HG03066 (cell line): ENCODE data around the gene TRIM24.
"Not testable (repeated sequence)": the region's sequence is repeated elsewhere in the genome, so short reads cannot be mapped to it uniquely, and the experiment has no call there.

Experiments
- ATAC-seq: cut with Tn5 transposase; IDR thresholded peaks from one replicate; pipeline ENCODE4 v1.9.1; 2021; ENCODE audit warnings: low read depth; ENCODE audit not compliant: unreplicated experiment

The TRIM24 gene

GRCh38 chr7:138524259-138524658 is 64.2 kb downstream of the TRIM24 start:
- ATAC-seq: no peak

- no peak for ATAC-seq
Observed at GRCh38 chr7:138525757-138526156, 65.7 kb downstream of the TRIM24 start.

GRCh38 chr7:138527746-138528223 is 67.7 kb downstream of the TRIM24 start:
- ATAC-seq: no peak

- not testable (repeated sequence) for ATAC-seq
Observed at GRCh38 chr7:138536833-138537232, 76.8 kb downstream of the TRIM24 start.

- ATAC-seq: peak; percentile 54
Observed at GRCh38 chr7:138538518-138538917, 78.5 kb downstream of the TRIM24 start.

- ATAC-seq: no peak
Observed at GRCh38 chr7:138538997-138539644, 79.1 kb downstream of the TRIM24 start.

GRCh38 chr7:138542183-138542582 is 82.1 kb downstream of the TRIM24 start:
- peak; percentile 77 for ATAC-seq

- no peak for ATAC-seq
Observed at GRCh38 chr7:138543739-138544138, 83.7 kb downstream of the TRIM24 start.

GRCh38 chr7:138545123-138545522 is 85.1 kb downstream of the TRIM24 start:
- ATAC-seq: no peak

GRCh38 chr7:138546064-138546619 is 86.1 kb downstream of the TRIM24 start:
- ATAC-seq: no peak

- ATAC-seq: no peak
Observed at GRCh38 chr7:138546829-138547228, 86.8 kb downstream of the TRIM24 start.

GRCh38 chr7:138549082-138549481 is 89.0 kb downstream of the TRIM24 start:
- no peak for ATAC-seq

- no peak for ATAC-seq
Observed at GRCh38 chr7:138550337-138550736, 90.3 kb downstream of the TRIM24 start.

GRCh38 chr7:138551102-138551501 is 91.0 kb downstream of the TRIM24 start:
- no peak for ATAC-seq

- ATAC-seq: no peak
Observed at GRCh38 chr7:138553805-138554204, 93.7 kb downstream of the TRIM24 start.

GRCh38 chr7:138554674-138555073 is 94.6 kb downstream of the TRIM24 start:
- no peak for ATAC-seq

- no peak for ATAC-seq
Observed at GRCh38 chr7:138555684-138556083, 95.6 kb downstream of the TRIM24 start.

GRCh38 chr7:138556771-138557484 is 96.9 kb downstream of the TRIM24 start:
- ATAC-seq: no peak

GRCh38 chr7:138559448-138559847 is 99.4 kb downstream of the TRIM24 start:
- no peak for ATAC-seq

GRCh38 chr7:138563808-138564207 is 103.7 kb downstream of the TRIM24 start:
- ATAC-seq: no peak

- no peak for ATAC-seq
Observed at GRCh38 chr7:138564365-138564764, 104.3 kb downstream of the TRIM24 start.

- no peak for ATAC-seq
Observed at GRCh38 chr7:138565071-138565450, 105.0 kb downstream of the TRIM24 start.
